WERI-Rb-1 (cell line): ENCODE data around the gene PSMF1.
"Not testable (repeated sequence)": the region's sequence is repeated elsewhere in the genome, so short reads cannot be mapped to it uniquely, and the experiment has no call there.

Source experiments
- DNase-seq: peaks from one replicate; pipeline ENCODE4 v3.0.0-alpha.2; 2020
- H3K27ac ChIP-seq: fragments of 250-450 bp; sonication (Bioruptor Pico); 2 replicates; pipeline ENCODE4 v1.5.1; 2020; ENCODE audit warnings: mild to moderate bottlenecking, moderate library complexity
- H3K27me3 ChIP-seq: fragments of 250-450 bp; sonication (Bioruptor Pico); 2 replicates; pipeline ENCODE4 v1.5.1; 2021; ENCODE audit warnings: mild to moderate bottlenecking, low read depth, moderate library complexity; ENCODE audit not compliant: insufficient read depth, severe bottlenecking
- H3K36me3 ChIP-seq: fragments of 250-450 bp; sonication (Bioruptor Pico); 2 replicates; pipeline ENCODE4 v1.5.1; 2020; ENCODE audit warnings: mild to moderate bottlenecking, moderate library complexity
- H3K4me3 ChIP-seq: 2 replicates; pipeline ENCODE4 v1.5.1; 2011; ENCODE audit warnings: low read depth, mild to moderate bottlenecking, control low read depth, low read length
- H3K9me3 ChIP-seq: fragments of 250-450 bp; sonication (Bioruptor Pico); 2 replicates; pipeline ENCODE4 v1.5.1; 2021; ENCODE audit warnings: mild to moderate bottlenecking, moderate library complexity; ENCODE audit not compliant: severe bottlenecking
- TF ChIP-seq, protein P1 (sequence below): IDR thresholded peaks from 2 replicates; pipeline ENCODE4 v1.5.1; 2011; ENCODE audit warnings: low read depth, mild to moderate bottlenecking, control low read depth, inconsistent platforms, low read length

Gene PSMF1

DNA sequence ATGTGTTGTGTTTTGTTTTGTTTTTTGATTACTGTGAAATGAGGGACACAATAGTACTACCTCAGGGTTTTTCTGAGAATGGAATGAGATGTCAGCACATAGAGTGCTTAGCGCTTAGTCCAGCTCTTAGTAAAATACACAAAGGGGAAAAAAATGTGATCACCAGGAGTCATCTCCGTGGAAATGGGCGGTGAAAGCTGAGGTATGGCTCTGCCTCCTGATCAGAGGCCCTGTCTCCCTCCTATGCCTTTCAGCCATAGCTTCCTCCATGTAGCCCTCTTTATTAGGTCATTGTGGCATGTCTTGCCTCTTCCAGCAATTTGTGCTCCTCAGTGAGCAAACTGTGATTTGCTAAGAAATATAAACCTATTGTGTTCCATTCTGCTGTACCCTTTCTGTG is 13.0 kb downstream of the PSMF1 start:
- Histone ChIP-seq H3K4me3 (no peak overlapping the region), H3K9me3 (no peaks in the 10 kb centered on the region), H3K27me3 (no peaks in the 10 kb centered on the region), H3K36me3 (peaks cover 69% of the 10 kb centered on the region), H3K27ac (no peak overlapping the region)
- DNase-seq = no peak
- TF ChIP-seq, protein P1, sequence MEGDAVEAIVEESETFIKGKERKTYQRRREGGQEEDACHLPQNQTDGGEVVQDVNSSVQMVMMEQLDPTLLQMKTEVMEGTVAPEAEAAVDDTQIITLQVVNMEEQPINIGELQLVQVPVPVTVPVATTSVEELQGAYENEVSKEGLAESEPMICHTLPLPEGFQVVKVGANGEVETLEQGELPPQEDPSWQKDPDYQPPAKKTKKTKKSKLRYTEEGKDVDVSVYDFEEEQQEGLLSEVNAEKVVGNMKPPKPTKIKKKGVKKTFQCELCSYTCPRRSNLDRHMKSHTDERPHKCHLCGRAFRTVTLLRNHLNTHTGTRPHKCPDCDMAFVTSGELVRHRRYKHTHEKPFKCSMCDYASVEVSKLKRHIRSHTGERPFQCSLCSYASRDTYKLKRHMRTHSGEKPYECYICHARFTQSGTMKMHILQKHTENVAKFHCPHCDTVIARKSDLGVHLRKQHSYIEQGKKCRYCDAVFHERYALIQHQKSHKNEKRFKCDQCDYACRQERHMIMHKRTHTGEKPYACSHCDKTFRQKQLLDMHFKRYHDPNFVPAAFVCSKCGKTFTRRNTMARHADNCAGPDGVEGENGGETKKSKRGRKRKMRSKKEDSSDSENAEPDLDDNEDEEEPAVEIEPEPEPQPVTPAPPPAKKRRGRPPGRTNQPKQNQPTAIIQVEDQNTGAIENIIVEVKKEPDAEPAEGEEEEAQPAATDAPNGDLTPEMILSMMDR = no peak

DNA sequence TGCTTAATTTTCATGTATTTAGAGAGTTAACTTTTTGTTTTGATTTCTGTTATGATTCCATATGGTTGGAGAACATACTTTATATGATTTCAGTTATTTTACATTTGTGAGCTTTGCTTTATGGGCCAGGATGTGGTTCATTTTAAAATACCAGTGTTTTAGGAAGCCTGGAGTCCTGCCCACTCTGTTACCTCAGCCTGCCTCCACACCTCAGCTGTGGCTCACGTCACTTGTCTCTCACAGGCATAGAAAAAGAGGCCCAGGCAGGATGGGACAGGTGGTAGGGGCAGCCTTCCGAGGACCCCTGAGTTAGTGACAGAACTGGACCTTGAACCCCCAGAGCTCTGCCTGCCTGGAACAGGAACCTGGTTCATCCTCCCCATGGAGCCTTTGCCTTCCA is 16.0 kb downstream of the PSMF1 start:
- Histone ChIP-seq H3K27ac (no peak overlapping the region), H3K9me3 (no peaks in the 10 kb centered on the region), H3K4me3 (no peak overlapping the region), H3K27me3 (no peaks in the 10 kb centered on the region), H3K36me3 (peaks cover 69% of the 10 kb centered on the region)
- no peak for DNase-seq
- TF ChIP-seq, protein P1 = no peak

DNA sequence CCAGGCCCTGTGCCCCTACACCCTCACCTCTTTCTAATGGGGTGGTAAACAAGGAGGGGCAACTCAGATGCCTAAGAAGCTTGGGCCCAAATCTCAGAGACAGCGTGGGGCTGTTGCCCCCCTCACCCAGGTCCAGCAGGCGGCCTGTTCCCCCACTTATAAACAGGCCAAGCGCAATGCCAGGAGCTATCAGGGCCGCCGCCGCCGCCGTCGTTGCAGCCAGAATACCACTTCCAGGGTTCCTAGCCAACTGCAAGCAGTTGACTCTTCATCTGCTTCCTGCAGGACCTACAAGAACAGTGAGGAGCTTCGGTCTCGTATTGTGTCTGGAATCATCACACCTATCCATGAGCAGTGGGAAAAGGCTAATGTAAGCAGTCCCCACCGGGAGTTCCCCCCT is 16.4 kb downstream of the PSMF1 start:
- Histone ChIP-seq H3K27me3 (no peaks in the 10 kb centered on the region), H3K9me3 (no peaks in the 10 kb centered on the region), H3K36me3 (peaks cover 67% of the 10 kb centered on the region), H3K27ac (no peak overlapping the region), H3K4me3 (no peak overlapping the region)
- TF ChIP-seq, protein P1 = no peak
- DNase-seq = no peak

DNA sequence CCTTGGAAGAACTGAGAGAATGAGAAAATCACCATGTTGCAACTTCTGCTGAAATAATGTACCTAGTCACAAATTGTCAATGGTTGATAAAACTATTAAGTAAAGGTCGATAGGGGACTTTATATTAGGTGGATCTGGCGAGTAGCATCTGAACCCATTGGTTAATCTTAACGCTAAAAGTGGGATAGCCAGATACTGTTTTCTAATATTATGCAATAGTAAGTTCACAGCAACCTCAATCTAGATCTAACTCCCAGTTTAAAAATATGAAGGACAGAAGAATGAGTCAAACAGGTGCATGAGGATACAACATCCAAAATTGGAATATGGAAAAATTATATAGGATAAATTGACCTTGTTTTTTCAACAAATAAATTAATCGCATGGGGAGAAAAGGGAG is 18.8 kb downstream of the PSMF1 start:
- Histone ChIP-seq H3K36me3 (peaks cover 64% of the 10 kb centered on the region), H3K27ac (no peak overlapping the region), H3K27me3 (no peaks in the 10 kb centered on the region), H3K4me3 (no peak overlapping the region), H3K9me3 (no peaks in the 10 kb centered on the region)
- no peak for DNase-seq
- TF ChIP-seq, protein P1 = no peak

DNA sequence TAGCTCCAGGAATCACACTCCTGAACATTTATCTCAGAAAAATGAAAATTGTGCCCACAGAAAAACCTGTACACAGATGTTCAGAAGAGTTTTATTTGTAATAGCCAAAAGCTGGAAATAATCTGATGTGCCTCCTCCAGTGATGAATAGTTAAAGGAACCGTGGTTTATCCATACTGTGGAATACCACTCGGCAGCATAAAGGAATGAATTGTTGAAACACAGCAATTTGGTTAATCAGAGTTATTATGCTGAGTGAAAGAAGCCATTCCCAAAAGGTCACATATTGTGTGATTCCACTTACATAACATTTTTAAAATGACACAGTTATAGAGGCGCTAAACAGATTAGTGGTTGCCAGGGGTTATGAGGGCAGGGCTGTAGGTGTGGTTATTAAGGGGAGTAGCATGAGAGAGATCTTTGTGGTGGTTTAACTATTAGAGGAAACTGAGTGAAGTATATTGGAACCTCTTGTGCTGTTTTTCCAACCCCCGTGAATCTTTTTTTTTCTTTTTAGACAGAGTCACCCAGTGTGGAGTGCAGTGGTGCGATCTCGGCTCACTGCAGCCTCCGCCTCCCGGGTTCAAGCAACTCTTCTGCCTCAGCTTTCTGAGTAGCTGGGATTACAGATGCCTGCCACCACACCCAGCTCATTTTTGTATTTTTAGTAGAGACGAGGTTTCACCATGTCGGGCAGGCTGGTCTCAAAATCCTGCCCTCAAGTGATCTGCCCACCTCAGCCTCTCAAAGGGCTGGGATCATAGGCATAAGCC is 26.2 kb downstream of the PSMF1 start:
- DNase-seq = no peak
- H3K27me3 ChIP-seq = no peaks in the 10 kb centered on the region
- no peak overlapping the region for H3K27ac ChIP-seq
- TF ChIP-seq, protein P1 = no peak
- no peaks in the 10 kb centered on the region for H3K9me3 ChIP-seq
- peaks cover 26% of the 10 kb centered on the region for H3K36me3 ChIP-seq
- H3K4me3 ChIP-seq = no peak overlapping the region

DNA sequence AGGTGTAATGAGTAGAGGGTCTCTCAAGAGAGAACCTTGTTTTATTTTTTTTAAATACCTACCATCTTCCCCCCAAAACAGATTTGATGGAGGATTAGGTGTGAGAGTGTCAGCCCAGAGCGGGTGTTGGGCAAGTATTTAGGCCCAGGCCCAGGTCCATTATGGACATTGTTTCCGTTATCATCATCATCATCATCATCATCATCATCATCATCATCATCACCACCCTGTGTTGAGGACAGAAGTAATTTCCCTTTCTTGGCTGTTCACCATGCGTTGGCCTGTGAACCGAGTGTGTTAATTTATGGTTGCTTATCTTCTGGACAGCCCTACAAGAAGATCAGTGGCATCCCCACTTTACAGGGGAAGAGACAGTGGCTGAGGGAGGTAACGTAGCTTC is 28.6 kb downstream of the PSMF1 start:
- TF ChIP-seq, protein P1 = no peak
- no peaks in the 10 kb centered on the region for H3K9me3 ChIP-seq
- no peaks in the 10 kb centered on the region for H3K27me3 ChIP-seq
- no peak overlapping the region for H3K4me3 ChIP-seq
- H3K36me3 ChIP-seq = peaks cover 17% of the 10 kb centered on the region
- no peak overlapping the region for H3K27ac ChIP-seq
- no peak for DNase-seq

DNA sequence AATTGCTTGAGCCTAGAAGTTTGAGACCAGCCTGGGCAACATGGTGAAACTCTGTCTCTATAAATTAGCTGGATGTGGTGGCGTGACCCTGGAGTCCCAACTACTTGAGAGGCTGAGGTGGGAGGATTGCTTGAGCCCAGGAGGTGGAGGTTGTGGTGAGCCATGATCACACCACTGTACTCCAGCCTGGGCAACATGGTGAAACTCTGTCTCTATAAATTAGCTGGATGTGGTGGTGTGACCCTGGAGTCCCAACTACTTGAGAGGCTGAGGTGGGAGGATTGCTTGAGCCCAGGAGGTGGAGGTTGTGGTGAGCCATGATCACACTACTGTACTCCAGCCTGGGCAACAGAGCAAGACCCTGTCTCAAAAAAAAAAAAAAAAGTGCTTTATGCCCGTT is 31.4 kb downstream of the PSMF1 start:
- DNase-seq, H3K27ac ChIP-seq, H3K27me3 ChIP-seq, H3K9me3 ChIP-seq, H3K4me3 ChIP-seq: not testable (repeated sequence)
- peaks cover 19% of the 10 kb centered on the region for H3K36me3 ChIP-seq
